ENCODE data around the gene ARHGAP15. TPM values are rescaled to one million over a fixed set of nuclear protein-coding genes. Genes with fewer than 3 reads are reported as not detected.

The ARHGAP15 gene
- total and polyA plus RNA-seq, 2 donors (not counting 1 experiment from before 2014, with no cell fraction given): 0.07 TPM; not detected in 1

DNA sequence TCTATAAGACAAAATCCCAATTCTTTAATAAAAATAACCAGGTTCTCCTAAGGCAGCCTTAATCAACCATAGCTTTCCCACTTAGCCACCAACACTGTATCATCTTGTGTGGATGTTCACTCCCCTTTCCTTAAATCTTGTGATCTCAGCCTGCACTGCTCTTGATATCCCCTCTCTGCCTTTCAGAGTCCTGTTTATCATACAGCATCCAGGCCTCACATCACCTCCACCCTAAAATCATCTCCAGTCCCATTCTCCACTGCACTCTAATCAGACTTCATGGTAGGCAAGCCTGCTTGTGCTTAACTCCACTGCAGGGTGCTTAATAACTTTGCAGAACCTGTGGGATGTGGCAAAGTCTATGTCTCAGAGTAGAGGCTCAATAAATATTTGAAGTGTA lies 18.8 kb downstream of the ARHGAP15 start:
- Histone ChIP-seq H3K4me3 (replicated peaks in 1 of 4; ENCODE audit: control extremely low read depth in 1 of 4, insufficient read depth in 1 of 4, low read depth in 3 of 4, low read length in 4 of 4) (no peak overlapping the region), H3K27ac (ENCODE audit: insufficient read depth, low read length) (no peak overlapping the region), H2AFZ (ENCODE audit: low read length) (no peak overlapping the region), H3K4me2 (ENCODE audit: extremely low read depth, insufficient read depth, low read length) (no peak overlapping the region), H3K79me2 (ENCODE audit: control insufficient read depth, insufficient read depth, low read length) (no peaks in the 10 kb centered on the region), H3K9me3 (ENCODE audit: control insufficient read depth, insufficient read depth, low read depth, low read length) (no peaks in the 10 kb centered on the region), H3K4me1 (ENCODE audit: control insufficient read depth, extremely low read depth, insufficient read depth, low read length) (no peaks in the 10 kb centered on the region), H3K36me3 (ENCODE audit: control insufficient read depth, insufficient read depth, low read length) (no peaks in the 10 kb centered on the region), H3K27me3 (ENCODE audit: control insufficient read depth, insufficient read depth, low read length) (no peaks in the 10 kb centered on the region), H4K20me1 (ENCODE audit: control insufficient read depth, extremely low read depth, insufficient read depth, low read length) (no peaks in the 10 kb centered on the region), H3K9ac (ENCODE audit: insufficient read depth, low read length) (no peak overlapping the region)
- no peak for DNase-seq (ENCODE audit: low read depth in 2 of 2)
- TF ChIP-seq EZH2 (IDR thresholded peaks at IDR 0.05; ENCODE audit: low read length, missing control alignments): no peak
- TF ChIP-seq, protein P1, sequence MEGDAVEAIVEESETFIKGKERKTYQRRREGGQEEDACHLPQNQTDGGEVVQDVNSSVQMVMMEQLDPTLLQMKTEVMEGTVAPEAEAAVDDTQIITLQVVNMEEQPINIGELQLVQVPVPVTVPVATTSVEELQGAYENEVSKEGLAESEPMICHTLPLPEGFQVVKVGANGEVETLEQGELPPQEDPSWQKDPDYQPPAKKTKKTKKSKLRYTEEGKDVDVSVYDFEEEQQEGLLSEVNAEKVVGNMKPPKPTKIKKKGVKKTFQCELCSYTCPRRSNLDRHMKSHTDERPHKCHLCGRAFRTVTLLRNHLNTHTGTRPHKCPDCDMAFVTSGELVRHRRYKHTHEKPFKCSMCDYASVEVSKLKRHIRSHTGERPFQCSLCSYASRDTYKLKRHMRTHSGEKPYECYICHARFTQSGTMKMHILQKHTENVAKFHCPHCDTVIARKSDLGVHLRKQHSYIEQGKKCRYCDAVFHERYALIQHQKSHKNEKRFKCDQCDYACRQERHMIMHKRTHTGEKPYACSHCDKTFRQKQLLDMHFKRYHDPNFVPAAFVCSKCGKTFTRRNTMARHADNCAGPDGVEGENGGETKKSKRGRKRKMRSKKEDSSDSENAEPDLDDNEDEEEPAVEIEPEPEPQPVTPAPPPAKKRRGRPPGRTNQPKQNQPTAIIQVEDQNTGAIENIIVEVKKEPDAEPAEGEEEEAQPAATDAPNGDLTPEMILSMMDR (conservative IDR thresholded peaks at IDR 0.05 in 1 of 2, IDR thresholded peaks at IDR 0.05 in 1 of 2; ENCODE audit: low read depth in 1 of 2, low read length in 2 of 2): no peak

DNA sequence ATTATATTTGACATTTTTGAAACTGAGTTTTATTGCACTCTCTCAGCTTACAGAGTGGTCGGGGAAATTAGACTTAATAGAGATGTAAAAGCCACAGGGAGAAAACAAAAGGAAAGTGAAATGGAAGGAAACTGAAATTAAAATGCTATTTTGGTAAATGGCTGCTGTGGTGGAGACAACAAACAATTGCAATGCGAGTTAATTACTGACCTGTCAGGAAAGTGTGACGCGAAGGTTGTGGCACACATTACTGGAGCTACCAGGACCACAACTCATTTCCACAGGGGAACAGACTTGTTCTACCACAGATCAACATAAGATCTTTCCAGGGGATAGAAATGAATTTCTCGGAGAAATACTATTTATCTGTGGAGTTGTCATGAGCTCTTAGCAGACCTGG lies 19.5 kb downstream of the ARHGAP15 start:
- no peak overlapping the region for H3K4me3 ChIP-seq (replicated peaks in 1 of 4; ENCODE audit: control extremely low read depth in 1 of 4, insufficient read depth in 1 of 4, low read depth in 3 of 4, low read length in 4 of 4)
- no peak overlapping the region for H3K4me2 ChIP-seq (ENCODE audit: extremely low read depth, insufficient read depth, low read length)
- no peak overlapping the region for H2AFZ ChIP-seq (ENCODE audit: low read length)
- no peak overlapping the region for H3K9ac ChIP-seq (ENCODE audit: insufficient read depth, low read length)
- no peak overlapping the region for H3K27ac ChIP-seq (ENCODE audit: insufficient read depth, low read length)
- H3K36me3 ChIP-seq (ENCODE audit: control insufficient read depth, insufficient read depth, low read length): no peaks in the 10 kb centered on the region
- no peaks in the 10 kb centered on the region for H4K20me1 ChIP-seq (ENCODE audit: control insufficient read depth, extremely low read depth, insufficient read depth, low read length)
- H3K4me1 ChIP-seq (ENCODE audit: control insufficient read depth, extremely low read depth, insufficient read depth, low read length): no peaks in the 10 kb centered on the region
- no peak for DNase-seq (ENCODE audit: low read depth in 2 of 2)
- H3K9me3 ChIP-seq (ENCODE audit: control insufficient read depth, insufficient read depth, low read depth, low read length): no peaks in the 10 kb centered on the region
- H3K79me2 ChIP-seq (ENCODE audit: control insufficient read depth, insufficient read depth, low read length): no peaks in the 10 kb centered on the region
- no peaks in the 10 kb centered on the region for H3K27me3 ChIP-seq (ENCODE audit: control insufficient read depth, insufficient read depth, low read length)
- no peak for TF ChIP-seq EZH2 (IDR thresholded peaks at IDR 0.05; ENCODE audit: low read length, missing control alignments)
- TF ChIP-seq, protein P1 (conservative IDR thresholded peaks at IDR 0.05 in 1 of 2, IDR thresholded peaks at IDR 0.05 in 1 of 2; ENCODE audit: low read depth in 1 of 2, low read length in 2 of 2): no peak

DNA sequence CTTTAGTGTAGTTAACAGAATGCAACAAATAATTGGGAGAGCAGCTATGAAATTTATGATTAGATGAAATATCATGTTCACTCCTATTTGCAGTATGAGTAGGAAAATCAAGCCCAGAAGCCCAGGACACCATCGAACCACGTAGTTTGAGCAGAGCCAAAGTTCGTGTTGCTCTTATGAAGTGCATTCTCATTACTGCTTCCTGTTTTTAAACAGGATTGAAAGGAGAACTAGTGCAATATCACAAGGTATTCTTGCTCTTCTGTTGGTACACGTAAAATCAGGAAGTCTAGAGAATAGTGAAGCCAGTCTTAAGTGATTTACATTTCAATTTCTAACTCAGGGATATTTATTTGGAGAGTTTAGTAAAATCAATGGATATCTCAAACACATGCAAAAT lies 21.1 kb downstream of the ARHGAP15 start:
- Histone ChIP-seq H3K36me3 (ENCODE audit: control insufficient read depth, insufficient read depth, low read length) (no peaks in the 10 kb centered on the region), H3K4me3 (replicated peaks in 1 of 4; ENCODE audit: control extremely low read depth in 1 of 4, insufficient read depth in 1 of 4, low read depth in 3 of 4, low read length in 4 of 4) (no peak overlapping the region), H3K9ac (ENCODE audit: insufficient read depth, low read length) (no peak overlapping the region), H3K79me2 (ENCODE audit: control insufficient read depth, insufficient read depth, low read length) (no peaks in the 10 kb centered on the region), H3K27ac (ENCODE audit: insufficient read depth, low read length) (no peak overlapping the region), H2AFZ (ENCODE audit: low read length) (no peak overlapping the region), H3K9me3 (ENCODE audit: control insufficient read depth, insufficient read depth, low read depth, low read length) (no peaks in the 10 kb centered on the region), H3K4me2 (ENCODE audit: extremely low read depth, insufficient read depth, low read length) (no peak overlapping the region), H4K20me1 (ENCODE audit: control insufficient read depth, extremely low read depth, insufficient read depth, low read length) (no peaks in the 10 kb centered on the region), H3K27me3 (ENCODE audit: control insufficient read depth, insufficient read depth, low read length) (no peaks in the 10 kb centered on the region), H3K4me1 (ENCODE audit: control insufficient read depth, extremely low read depth, insufficient read depth, low read length) (no peaks in the 10 kb centered on the region)
- TF ChIP-seq, protein P1 (conservative IDR thresholded peaks at IDR 0.05 in 1 of 2, IDR thresholded peaks at IDR 0.05 in 1 of 2; ENCODE audit: low read depth in 1 of 2, low read length in 2 of 2): no peak
- no peak for TF ChIP-seq EZH2 (IDR thresholded peaks at IDR 0.05; ENCODE audit: low read length, missing control alignments)
- no peak for DNase-seq (ENCODE audit: low read depth in 2 of 2)

Measured in fibroblast of lung (primary cell).